HG03139 (cell line): ENCODE measurements around the gene HNMT.
"Not testable (repeated sequence)": the region's sequence is repeated elsewhere in the genome, so short reads cannot be mapped to it uniquely, and the experiment has no call there.

Experiments used
- ATAC-seq: cut with Tn5 transposase; IDR thresholded peaks from one replicate; pipeline ENCODE4 v1.9.1; 2021; ENCODE audit not compliant: unreplicated experiment

The HNMT gene

DNA sequence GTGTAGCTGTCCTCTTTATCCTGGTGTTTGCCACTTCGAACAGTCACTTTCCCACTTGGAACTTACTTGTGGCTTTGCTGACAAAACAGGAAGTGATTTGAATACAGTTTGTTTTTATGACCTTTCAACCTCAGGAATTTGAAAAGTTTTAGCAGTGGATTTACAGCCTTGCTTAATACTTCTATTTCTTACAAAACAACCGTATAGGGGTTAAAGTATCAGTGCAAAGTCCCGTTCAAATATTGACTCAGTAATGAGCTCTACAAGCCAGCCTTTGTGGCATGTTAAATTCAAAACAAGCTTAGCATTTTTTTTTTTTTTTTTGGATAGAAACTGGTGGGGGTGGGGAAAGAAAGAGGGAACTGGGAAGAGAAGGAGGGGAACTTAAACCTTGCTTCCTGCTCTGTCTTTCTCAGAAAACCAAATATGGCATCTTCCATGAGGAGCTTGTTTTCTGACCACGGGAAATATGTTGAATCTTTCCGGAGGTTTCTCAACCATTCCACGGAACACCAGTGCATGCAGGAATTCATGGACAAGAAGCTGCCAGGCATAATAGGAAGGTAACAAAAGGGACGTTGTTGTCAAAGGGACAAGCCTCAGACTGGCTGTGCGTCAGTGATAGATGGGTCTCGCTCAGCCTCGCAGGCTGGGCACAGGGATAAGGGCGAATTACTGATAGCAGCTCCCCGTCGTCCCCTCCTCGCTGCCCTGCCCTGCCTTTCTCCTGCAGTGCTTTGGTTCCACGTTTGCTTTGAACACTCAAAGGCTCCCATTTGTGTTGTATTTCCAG is at the start of gene HNMT:
Gene HNMT (plus strand): TSS at position 408 of the 793 bp plus-strand sequence. CDS start 19 bp downstream, at position 427.
- no peak for ATAC-seq

DNA sequence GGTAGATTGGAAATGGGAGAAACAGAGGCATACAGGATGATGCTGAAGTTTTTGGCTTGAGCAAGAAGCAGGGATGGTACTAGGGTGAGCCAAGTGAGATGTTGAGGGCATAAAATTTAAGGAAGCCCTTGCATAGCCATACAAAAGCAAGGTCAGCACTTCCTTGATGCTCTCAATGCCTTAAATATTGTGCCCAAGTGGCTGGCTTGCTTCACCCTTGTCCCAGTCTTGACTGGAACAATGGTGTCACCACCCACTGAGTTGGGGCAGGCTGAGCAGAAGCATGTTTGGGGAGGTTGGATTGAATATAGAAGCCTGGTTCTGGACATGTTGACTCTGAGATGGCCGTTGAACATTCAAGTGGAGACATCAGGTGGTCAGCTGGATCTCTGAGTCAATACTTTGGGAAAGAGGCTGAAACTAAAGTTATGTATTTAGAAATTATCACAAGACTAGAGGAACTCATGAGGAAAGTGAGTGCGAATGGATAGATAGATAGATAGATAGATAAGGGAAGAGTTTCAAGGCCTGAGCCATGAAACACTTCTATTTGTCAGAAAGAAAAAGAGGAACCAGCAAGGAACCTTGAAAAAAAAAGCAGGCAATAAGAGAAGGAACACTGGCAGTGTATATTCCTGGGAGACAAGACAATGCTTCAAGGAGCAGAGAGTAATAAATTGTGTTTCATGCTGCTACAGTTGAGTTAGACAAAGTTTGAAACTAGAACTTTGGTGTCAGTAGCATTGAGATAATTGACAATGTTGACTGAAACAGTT is 43.0 kb upstream of the HNMT start:
- no peak for ATAC-seq

DNA sequence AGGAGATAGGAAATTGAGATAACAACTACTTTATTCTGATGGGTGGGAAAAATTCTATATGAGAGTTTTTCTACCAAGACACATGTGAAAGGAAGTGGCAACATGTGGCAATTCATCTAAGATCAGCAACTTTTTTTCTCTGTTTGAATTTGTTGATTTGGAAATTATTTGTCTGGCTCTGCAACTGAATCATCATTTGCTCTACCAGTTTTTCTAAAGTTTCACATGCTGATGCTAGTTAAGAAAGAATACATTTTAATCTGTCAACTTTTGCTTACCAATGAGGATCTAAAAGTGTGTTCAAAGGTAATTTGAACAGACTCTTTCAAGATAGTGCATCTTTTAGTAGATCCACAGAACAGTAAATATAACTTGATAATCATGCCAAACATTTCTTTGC is 42.1 kb upstream of the HNMT start:
- not testable (repeated sequence) for ATAC-seq

DNA sequence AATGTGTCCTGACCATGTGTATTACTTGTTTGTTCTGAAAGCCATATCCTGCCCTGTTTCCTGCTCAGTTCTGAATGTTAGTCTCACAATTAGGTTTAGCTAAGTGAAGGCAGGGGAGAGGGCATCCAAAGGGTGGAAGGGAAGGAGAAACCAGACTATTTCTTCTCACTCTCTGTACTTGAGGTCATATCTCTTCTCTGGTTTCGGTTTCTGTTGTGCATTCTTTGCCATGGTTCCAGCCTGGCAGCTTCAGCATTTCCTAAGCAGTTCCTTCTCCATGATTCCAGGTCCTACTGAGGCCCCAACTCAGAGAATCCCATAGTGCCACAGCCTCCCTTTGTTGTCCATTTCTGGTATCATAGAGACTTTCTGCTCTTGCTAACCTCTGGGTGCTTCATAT is 40.3 kb upstream of the HNMT start:
- ATAC-seq: no peak

DNA sequence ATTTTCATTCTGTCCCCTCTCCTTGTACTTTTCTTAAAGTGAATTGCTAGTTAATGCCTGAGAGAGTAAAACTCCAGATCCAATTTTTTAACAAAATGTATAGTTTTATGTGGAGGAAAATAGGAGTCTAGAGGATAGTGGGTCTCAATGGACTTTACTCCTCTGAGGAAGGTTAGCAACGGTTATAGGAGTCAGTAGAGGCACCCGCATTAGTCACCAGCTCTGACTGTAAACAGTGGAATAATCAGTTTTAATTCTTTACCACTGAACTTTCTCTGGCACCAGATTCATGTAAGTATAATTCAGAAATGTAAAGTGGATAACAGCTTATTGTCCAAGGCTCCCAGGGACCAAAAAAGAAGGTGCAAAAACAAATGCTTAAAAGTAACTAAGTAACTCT is 38.7 kb upstream of the HNMT start:
- no peak for ATAC-seq

DNA sequence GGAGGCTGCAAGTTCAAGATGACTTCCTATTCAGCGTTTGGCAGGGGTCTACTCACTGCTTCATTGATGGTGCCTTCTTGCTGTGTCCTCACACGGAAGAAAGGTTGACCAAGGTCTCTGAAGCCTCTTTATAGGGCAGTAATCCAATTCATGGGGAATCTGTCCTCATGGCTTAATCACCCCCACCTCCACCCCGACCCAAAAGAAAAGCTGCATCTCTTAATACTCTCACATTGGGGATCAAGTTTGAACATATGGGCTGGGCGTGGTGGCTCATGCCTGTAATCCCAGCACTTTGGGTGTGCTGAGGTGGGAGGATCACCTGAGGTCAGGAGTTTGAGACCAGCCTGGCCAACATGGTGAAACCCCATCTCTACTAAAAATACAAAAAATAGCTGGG is 36.4 kb upstream of the HNMT start:
- no peak for ATAC-seq

DNA sequence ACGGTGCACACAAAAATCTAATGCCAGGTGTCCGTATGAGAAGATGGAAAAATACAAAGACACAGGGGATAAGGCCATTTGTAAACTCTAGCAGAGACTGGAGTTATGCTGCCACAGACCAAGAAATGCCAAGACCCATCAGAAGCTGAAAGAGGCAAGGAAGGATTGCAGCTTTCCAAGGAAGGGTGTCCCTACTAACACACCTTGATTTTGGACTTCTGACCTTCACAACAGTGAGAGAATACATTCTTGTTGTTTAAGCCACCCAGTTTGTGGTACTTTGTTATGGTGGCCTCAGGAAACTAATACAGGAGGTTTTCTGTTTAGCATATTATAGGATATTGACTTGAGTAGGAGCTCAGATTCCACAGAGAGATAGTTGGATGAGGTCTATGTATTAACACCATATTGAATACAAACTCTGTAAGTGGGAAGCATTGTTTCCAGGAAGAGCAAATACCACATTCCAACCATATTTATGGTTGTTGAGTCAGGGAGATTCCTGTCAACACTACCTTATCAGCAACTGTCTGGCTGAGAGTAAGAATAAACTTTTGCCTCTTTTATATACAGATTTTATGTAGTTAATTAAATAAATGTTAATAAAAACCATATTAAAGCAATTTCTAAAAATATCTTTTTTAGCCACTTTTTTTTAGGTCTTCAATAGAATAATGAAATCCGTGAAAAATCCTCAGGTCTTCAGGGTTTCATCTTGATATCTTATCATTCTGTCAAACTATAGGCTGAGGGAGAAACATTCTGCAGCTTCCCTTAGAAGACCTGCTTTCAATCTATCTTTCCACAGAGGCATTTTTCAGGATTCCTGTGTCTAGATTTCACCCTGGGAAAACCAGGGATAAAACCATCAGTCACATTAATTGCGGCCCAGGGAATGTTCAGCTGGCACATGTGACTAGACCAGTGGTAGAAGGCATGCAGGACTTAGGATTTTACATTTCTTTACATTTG is 35.4 kb upstream of the HNMT start:
- no peak for ATAC-seq

DNA sequence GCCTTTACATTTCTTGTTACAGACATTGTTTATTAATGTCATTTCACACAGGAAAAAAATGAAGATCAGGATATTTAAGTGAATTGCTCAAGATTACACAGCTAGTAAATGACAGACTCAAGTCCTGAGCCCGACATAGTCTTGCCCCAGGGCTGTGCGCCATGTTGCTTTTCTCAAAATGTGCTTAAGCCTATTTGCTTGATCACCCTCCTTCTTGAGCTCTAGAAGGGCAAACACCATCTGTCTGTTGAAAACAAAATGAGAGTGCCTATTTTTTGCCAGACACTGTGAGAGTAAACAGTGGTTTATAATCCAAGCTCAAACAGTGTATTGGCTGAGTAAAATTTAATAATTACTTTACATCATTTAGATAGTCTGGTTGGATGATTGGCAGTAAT is 34.8 kb upstream of the HNMT start:
- no peak for ATAC-seq

DNA sequence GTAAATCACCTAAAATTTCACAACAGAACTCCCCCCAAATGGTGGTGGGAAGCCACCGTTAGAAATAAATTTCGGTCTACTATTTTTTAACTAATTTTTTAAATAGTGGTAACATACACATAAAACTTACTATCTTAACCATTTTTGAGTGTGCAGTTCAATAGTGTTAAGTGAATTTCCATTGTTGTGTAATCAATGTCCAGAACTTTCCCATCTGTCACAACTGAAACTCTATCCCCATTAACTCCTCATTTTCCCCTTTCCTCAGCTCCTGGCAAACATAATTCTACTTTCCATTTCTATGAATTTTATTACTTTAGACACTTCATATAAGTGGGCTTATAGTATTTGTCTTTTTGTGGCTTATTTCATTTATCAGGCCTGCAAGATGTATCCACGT is 34.1 kb upstream of the HNMT start:
- no peak for ATAC-seq

DNA sequence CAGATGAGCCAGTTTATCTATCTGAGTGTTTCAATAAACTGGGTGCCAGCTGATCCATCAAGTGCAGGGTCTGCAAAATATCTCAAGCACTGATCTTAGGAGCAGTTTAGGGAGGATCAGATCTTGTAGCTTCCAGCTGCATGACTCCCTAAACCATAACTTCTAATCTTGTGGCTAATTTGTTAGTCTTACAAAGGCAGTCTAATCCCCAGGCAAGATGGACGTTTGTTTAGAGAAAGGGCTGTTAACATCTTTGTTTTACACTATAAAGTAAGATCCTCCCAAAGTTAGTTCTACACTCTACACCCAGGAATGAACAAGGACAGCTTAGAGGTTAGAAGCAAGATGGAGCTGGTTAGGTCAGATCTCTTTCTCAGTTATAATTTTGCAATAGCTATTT is 28.7 kb upstream of the HNMT start:
- ATAC-seq: no peak

DNA sequence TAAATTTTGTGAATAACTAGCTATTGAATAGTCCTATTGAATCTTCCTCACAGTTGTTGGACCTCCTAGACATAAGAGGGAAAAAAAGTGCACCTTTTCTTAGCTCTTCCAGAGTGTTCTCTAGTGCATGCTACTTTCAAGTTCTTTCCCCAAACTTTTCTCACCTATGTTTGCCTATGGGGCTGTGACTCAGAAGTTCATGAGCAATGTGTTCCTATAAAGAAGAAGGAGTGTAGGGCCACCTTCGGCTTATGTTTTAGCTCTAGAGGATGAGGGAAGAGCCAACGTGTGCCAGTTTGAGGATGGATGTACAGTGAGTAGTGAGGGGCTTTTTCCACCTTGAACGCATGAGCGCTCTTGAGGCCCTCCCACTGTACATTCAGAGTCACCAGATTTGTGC is 27.0 kb upstream of the HNMT start:
- ATAC-seq: no peak

DNA sequence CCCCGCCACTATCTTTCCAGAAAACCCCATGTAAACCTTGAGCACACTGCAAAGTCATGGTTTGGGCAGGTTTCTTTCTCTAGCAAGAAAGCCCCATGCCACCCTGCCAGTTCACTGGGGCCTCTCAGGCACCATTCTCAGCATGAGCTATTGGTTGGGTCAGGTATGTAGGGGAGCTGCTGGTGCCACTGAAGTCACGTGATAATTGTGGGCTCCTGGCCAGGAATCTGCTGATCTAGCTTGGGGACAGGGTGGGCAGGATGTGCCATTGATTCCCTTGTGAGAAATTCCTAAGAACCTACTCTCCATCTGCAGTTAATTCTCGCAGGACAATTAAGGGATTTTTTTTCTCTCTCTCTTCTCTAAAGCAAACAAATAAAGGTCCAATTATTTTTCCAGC is 26.5 kb upstream of the HNMT start:
- no peak for ATAC-seq

DNA sequence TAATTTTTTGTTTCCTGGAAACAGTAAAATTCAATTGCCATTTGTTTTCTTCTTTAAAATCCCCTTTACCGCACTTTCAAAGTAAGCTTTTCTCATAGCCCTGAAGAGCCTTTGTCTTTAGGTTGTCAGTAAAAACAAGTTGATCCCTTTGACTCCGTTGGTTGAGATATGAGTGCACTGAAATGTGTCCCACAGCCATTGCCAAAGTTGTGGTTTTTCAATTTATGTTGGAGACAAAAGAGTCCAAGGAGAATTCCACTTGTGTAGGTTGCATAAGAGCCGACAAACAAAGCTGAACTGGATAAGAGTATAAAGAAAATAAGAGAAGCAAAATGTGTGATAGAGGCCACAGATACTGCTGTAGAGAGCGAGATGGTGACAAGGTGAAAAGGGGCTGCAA is 26.1 kb upstream of the HNMT start:
- no peak for ATAC-seq

DNA sequence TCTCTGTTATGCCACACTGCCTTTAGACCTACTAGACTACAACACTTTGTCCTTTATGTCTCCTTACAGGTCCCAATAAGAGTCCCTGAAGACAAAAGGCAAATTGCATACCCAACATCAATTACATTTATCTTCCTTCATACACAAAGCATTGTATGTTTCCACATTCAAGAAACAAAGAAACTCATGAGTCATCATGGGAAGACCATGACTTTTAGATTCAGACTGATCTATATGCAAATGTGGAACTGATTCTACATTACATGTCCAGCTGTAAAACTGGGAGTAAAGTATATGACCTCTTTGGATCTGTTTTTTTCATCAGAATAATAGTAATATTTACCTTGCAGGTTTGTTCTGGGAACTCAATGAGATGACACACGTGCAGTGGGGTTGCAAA is 25.2 kb upstream of the HNMT start:
- no peak for ATAC-seq

DNA sequence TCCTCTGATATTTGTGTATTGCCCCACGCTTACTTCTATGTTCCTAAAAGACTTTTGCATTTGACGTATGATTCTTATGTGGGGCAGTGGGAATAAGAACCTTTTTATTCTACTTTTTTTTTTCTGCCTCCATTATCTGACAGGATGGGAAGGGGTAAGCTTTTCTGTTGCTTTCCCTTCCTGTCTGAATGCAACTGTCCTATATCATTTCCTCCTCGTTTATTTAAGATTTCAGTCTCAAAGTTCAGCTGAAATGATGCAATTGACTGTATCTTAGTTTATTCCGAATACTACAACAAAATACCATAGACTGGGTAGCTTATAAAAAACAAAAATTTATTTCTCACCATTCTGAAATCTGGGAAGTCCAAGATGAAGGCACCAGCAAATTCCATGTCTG is 24.1 kb upstream of the HNMT start:
- no peak for ATAC-seq

DNA sequence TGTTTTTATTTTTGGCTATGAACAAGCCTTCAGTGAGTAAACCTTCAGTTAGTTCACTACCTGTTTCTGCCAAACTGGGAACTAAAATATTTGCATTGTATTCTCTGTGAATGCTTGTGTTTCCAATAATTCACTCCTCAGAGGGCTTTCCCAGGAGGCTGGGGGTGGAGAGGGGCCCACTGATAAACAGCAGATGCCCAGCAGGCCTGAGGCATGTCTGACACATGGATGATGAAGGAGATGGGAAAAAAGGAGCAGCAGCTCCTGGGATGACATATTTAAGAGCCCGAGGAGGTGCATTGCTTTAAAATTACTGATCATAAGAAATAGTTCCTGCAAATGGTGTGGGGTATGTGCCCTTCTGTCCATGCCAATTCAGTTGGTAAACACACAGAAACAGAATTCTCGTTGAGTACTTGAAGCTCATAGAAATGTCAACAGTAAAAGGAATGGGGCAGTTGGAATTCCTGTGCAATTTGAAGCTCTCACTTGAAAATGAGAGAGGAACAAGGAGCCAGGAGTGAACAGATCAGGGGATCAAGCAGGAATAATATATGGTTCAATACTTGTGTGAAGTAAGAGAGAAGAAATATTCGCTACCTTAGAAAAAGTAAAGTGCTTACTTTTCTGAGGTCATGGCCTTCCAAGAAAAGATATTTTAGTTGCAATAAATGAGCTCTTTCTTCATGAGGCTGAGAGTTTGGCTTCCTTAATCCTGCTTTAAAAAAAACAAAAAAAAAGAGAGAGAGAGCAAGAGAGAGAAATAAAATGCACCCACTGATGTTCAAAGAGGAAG is 22.0 kb upstream of the HNMT start:
- no peak for ATAC-seq

DNA sequence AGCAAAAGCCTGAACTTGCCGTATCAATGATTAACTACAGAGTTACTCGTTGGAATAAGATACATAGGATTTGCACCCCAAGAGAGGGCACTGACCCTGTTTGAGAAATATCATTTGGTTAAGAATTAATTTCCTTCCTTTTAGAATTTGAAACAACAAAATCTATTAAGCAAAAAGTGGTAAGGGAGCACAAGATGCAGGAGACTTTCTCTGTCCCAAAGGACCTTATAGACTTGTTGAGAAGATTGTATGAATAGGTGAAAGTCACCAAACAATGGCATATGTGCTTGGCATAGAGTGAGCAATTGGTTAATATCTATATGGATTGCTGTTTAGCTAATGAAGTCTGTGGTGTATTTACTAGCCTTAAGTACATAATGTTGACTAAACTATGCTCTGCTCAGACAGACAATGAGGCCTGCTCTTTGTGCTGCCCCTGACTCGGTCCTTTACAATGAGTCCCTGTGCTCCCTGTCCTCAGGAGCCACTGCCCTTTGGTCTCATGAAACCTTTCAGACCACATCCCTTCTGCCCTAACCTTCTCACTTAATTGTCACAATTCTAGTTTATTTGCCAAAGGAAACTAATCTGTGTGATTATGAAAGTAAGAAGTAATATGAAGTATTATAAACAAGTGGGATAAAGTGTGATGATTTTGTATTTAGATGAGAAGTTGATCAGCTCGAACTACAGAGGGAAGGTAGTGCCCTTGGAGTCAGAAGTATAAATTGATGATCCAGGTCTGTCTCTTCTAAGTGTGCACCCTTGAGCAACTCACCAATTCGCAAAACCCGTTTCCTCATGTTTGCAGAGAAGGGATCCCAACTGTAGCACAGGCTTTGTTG is 21.2 kb upstream of the HNMT start:
- no peak for ATAC-seq

DNA sequence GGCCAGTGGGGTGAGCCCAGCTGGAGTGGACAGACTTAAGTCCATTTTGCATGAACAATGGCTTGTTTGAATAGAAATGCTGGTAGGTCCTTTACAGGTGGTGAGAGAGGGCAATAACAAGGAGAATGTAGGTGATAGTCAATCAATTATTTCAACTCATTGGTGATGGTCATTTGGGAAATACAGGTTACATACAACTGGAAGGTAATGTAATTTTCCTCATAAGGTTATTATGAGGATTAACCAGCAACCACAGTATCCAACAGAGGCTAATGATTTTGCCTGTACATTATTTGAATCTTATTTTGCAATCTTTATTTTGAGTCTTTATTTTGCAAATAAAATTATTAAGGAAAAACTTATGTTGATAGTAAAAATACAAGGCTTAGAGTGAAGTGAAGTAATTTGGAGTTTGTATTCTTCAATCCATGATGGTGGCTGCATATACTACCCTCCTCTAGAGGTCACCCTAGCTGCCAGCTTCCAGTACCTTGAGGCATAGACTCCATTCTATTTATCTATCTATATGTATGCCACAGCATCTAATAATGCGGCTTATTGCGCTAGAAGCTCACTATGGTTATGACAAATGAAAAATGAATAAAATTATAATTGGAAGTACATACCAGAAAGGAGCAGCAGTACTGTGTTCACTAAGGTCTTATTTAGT is 20.5 kb upstream of the HNMT start:
- no peak for ATAC-seq

DNA sequence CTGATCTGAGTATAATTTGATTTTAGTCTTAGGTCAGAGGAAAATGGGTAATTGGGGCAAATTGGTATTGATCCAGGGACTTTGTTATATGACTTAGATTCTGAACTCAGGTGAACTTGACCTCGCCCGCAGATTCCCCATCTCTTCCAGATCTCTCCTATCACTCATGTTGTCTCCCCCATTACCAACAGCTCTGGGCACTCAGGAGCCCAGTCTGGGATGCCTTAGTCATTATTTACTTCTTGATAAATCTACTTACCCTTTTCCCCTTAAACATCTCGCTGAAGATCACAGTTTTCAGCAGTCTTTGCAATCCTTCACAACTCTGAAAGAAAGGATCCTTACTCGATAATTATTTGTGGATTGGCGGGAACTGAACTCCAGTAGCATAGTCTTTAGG is 19.6 kb upstream of the HNMT start:
- ATAC-seq: no peak
